RWPE2 (cell line): ENCODE measurements around the gene KLRC3.
"Not testable (repeated sequence)": the region's sequence is repeated elsewhere in the genome, so short reads cannot be mapped to it uniquely, and the experiment has no call there.

ENCODE experiments used
- ATAC-seq: fragments of 200-7000 bp; cut with Tn5 transposase; 3 replicates; pipeline ENCODE4 v1.9.1; 2021; ENCODE audit warnings: low read depth
- DNase-seq: peaks from one replicate; pipeline ENCODE4 v3.0.0-alpha.2; 2020; ENCODE audit warnings: low spot score
- H3K27ac ChIP-seq: fragments of 450-650 bp; 2 replicates; pipeline ENCODE4 v1.5.1; 2017; ENCODE audit warnings: mild to moderate bottlenecking; ENCODE audit not compliant: poor library complexity, severe bottlenecking
- H3K27me3 ChIP-seq: fragments of 250-450 bp; sonication (Bioruptor Pico); 2 replicates; pipeline ENCODE4 v1.5.1; 2021; ENCODE audit warnings: mild to moderate bottlenecking, moderate library complexity; ENCODE audit not compliant: insufficient read depth, poor library complexity, severe bottlenecking
- H3K36me3 ChIP-seq: fragments of 250-450 bp; sonication (Bioruptor Pico); 2 replicates; pipeline ENCODE4 v1.5.1; 2020; ENCODE audit warnings: low read depth, mild to moderate bottlenecking, moderate library complexity
- H3K4me1 ChIP-seq: fragments of 250-450 bp; sonication (Bioruptor Pico); 2 replicates; pipeline ENCODE4 v1.5.1; 2021; ENCODE audit warnings: mild to moderate bottlenecking, moderate library complexity; ENCODE audit not compliant: insufficient read depth, poor library complexity, severe bottlenecking
- H3K4me3 ChIP-seq: fragments of 250-450 bp; sonication (Bioruptor Pico); 2 replicates; pipeline ENCODE4 v1.5.1; 2021; ENCODE audit warnings: mild to moderate bottlenecking, moderate library complexity; ENCODE audit not compliant: severe bottlenecking
- H3K9me3 ChIP-seq: fragments of 250-450 bp; sonication (Bioruptor Pico); 2 replicates; pipeline ENCODE4 v1.5.1; 2021; ENCODE audit warnings: mild to moderate bottlenecking, moderate library complexity; ENCODE audit not compliant: severe bottlenecking
- TF ChIP-seq, protein P1 (sequence below): fragments of 450-650 bp; IDR thresholded peaks from one replicate; pipeline ENCODE4 v1.5.1; 2017; ENCODE audit warnings: mild to moderate bottlenecking, moderate library complexity; ENCODE audit not compliant: poor library complexity, severe bottlenecking

Gene KLRC3

DNA sequence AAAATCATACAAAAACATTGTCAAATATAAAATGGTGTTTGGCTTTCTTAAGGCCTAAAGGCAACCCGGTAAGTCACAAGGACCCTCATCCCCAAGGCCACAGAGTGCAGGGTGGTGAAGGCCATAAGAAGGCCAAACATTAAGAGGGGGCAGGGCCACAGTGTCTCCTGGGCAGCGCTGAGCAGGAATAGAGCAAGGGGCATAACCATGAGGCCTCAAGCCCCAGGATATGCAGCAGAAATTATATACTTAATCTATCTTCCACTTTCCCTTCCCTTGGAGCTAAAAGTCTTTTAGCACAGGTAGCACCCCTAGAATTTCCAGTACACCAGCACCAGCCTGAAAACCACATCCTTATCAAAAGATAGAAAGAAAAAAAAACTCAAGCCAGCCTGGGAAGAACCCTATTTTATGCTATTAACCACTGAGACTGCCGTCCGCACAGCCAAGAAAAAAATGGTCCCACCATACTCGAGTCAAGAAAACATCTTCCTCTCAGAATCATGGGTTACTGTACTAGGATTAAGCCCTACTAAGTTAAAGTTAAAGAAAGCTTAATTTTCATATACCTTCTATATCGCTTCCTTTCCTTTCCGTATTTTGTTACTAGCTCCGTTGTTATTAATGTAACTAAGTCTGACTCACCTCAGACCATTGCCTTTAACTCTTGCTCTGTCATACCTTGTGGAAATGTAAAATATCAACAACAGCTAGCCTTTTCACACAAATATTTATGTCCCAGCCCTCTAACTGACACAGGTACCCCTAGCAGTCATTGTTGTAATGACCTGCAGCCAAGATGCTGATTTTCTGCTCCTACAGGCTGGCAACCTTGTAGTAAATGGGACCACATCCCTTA, 50.6 kb downstream of the KLRC3 start:
- H3K4me3 ChIP-seq: no peak overlapping the region
- TF ChIP-seq, protein P1, sequence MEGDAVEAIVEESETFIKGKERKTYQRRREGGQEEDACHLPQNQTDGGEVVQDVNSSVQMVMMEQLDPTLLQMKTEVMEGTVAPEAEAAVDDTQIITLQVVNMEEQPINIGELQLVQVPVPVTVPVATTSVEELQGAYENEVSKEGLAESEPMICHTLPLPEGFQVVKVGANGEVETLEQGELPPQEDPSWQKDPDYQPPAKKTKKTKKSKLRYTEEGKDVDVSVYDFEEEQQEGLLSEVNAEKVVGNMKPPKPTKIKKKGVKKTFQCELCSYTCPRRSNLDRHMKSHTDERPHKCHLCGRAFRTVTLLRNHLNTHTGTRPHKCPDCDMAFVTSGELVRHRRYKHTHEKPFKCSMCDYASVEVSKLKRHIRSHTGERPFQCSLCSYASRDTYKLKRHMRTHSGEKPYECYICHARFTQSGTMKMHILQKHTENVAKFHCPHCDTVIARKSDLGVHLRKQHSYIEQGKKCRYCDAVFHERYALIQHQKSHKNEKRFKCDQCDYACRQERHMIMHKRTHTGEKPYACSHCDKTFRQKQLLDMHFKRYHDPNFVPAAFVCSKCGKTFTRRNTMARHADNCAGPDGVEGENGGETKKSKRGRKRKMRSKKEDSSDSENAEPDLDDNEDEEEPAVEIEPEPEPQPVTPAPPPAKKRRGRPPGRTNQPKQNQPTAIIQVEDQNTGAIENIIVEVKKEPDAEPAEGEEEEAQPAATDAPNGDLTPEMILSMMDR: no peak
- peaks cover 16% of the 10 kb centered on the region for H3K4me1 ChIP-seq
- ATAC-seq (no peak), DNase-seq (no peak)
- no peak overlapping the region for H3K27ac ChIP-seq
- H3K9me3 ChIP-seq: no peaks in the 10 kb centered on the region
- no peaks in the 10 kb centered on the region for H3K27me3 ChIP-seq
- H3K36me3 ChIP-seq: no peaks in the 10 kb centered on the region

DNA sequence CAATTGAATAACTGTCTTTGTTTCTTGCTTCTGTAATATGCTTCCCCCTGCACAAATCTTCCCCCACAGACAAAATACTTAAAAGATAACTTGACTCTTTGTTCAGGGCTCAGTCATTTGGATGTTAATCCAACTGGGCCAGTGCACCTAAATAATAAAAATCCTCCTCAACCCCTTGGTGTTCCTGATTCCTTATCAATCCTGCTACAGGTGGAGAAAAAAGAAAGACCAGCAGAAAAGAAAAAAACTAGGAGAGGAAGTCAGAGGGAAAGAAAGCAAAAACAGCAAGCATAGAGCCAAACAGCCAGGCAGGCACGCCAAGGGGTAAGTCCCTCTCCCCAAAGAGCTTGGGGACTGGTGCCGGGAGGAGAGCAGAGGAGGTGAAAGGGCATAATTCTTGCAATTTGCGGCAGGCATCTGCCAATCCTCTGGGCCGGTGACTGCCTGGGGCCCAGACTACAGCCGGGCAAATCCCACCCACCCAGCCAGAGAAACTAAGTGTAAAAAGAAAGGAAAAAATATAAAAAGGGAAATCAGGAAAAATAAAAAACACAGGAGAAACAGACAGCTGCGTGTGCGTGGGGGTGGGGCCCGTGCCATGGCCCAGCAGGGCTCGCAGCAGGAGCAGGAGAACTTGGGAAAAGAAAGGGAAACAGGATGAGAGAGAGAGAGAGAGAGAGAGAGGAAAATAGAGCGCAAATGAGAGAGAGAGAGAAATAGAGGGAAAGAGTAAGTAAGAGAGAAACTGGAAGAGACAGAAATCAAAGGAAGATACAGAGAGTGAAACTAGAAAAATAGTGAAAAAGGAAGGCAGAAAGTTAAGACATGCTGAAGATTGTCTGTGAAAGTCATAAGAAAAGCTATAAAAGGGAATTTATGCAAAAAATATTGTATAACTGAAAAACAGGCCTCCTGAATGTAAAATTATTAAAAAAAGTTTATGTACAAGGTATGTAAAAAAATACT, 51.9 kb downstream of the KLRC3 start:
- no peaks in the 10 kb centered on the region for H3K27me3 ChIP-seq
- no peak overlapping the region for H3K27ac ChIP-seq
- DNase-seq (no peak), ATAC-seq (no peak)
- no peaks in the 10 kb centered on the region for H3K36me3 ChIP-seq
- TF ChIP-seq, protein P1: no peak
- no peak overlapping the region for H3K4me3 ChIP-seq
- H3K4me1 ChIP-seq: peaks cover 16% of the 10 kb centered on the region
- H3K9me3 ChIP-seq: no peaks in the 10 kb centered on the region

DNA sequence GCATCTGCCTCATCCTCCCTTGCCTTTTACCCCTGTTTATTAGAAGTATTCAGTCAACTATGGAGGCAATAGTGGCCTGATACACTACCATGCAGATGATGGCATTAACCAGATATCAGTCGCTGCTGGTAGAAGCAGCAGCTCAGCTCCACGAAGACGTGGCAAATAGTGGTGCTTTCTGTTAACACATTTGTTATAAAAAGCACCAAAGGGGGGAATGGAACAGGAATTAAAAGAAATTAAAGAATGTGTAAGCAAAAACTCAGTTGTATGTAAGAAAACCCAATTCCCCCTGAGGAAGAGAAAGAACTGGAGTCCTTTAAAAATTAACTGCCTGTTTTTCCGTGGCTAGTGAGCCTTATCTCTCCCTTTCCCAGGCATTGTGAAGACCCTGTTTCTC, 52.7 kb downstream of the KLRC3 start:
- not testable (repeated sequence) for H3K4me3 ChIP-seq, ATAC-seq, H3K27ac ChIP-seq, DNase-seq, H3K36me3 ChIP-seq, H3K9me3 ChIP-seq, H3K27me3 ChIP-seq
- H3K4me1 ChIP-seq: peaks cover 16% of the 10 kb centered on the region

DNA sequence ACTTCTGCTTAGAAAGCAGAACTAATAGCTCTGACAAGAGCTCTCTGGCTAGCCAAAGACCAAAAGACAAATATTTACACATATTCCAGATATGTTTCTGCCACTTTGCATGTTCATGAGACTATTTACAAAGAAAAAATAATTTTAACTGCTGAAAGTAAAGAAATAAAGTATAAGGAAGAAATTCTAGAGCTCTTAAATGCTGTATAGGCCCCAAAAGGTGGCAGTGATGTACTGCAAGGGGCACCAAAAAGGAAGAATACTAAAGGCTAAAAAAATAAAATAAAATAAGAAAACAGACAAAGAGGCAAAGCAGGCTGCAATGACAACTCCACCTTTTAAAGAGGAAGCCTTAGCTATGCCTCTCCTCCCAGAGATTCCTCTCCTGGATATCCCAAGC, 53.5 kb downstream of the KLRC3 start:
- H3K27me3 ChIP-seq: no peaks in the 10 kb centered on the region

More for the DNA sequence above, 53.5 kb downstream of the KLRC3 start:
- TF ChIP-seq, protein P1: peak; percentile 55
- peak overlapping the region; percentile 85 for H3K27ac ChIP-seq
- H3K4me3 ChIP-seq: no peak overlapping the region
- no peak for ATAC-seq
- no peaks in the 10 kb centered on the region for H3K9me3 ChIP-seq
- DNase-seq: no peak
- H3K4me1 ChIP-seq: peaks cover 13% of the 10 kb centered on the region
- no peaks in the 10 kb centered on the region for H3K36me3 ChIP-seq
